T-helper 2 cell (primary cell): ENCODE results near the gene RAD52.

ENCODE experiments used
- DNase-seq, 5 experiments: peaks; one replicate each; pipeline versions ENCODE4 v3.0.0 to v3.0.0-alpha.2; 2012 to 2022

RAD52 gene

GRCh38 chr12:865614-866013 is 83.9 kb downstream of the RAD52 start:
- DNase-seq, result no peak

- no peak for DNase-seq
These were observed 86.2 kb downstream of the RAD52 start for GRCh38 chr12:863285-863684.

- DNase-seq, result no peak
These were observed 87.1 kb downstream of the RAD52 start for GRCh38 chr12:862303-862911.
